ENCODE results near the gene PRELID3B.
"Not testable (repeated sequence)": the region's sequence is repeated elsewhere in the genome, so short reads cannot be mapped to it uniquely, and the experiment has no call there.

Gene PRELID3B

GRCh38 chr20:59047938-59048680, 5.5 kb upstream of the PRELID3B start:
- no peak for DNase-seq

DNA sequence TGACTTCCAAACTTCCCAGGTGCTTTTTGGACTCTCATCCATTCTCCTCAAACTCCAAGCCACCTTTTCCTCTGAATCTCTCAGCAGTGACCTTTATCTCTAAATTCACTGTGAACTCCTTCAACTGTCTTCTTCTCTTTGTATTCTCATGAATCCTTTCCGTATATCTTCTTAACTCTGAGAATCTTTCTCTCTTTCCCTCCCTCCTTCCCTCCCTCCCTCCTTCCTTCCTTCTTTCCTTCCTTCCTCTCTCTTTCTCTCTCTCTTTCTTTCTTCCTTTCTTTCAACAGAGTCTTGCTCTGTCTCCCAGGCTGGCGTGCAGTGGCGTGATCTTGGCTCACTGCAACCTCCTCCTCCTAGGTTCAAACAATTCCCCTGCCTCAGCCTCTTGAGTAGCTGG, 4.3 kb upstream of the PRELID3B start:
- DNase-seq = no peak

DNA sequence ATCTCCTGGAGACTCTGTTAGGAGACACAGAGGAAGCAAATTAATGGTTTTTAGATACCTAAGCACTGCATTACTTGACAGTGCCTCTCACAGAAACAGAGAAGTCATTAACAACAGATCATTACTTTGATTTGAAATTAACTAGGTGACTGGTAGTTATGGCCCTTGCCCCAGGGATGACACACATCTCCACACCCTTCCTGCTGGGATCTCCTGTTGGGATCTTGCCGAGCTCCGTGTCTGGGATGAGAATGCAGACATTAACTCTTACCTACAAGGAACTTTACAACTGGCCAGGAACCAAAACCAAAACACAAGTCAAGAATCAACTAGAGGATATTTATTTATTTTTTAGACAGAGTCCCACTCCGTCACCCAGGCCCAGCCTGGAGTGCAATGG, 2.2 kb upstream of the PRELID3B start:
- no peak for DNase-seq

GRCh38 chr20:59044295-59044694, 1.7 kb upstream of the PRELID3B start:
- no peak for DNase-seq

- no peak for DNase-seq
Measured at GRCh38 chr20:59043698-59044097, 1.1 kb upstream of the PRELID3B start.

DNA sequence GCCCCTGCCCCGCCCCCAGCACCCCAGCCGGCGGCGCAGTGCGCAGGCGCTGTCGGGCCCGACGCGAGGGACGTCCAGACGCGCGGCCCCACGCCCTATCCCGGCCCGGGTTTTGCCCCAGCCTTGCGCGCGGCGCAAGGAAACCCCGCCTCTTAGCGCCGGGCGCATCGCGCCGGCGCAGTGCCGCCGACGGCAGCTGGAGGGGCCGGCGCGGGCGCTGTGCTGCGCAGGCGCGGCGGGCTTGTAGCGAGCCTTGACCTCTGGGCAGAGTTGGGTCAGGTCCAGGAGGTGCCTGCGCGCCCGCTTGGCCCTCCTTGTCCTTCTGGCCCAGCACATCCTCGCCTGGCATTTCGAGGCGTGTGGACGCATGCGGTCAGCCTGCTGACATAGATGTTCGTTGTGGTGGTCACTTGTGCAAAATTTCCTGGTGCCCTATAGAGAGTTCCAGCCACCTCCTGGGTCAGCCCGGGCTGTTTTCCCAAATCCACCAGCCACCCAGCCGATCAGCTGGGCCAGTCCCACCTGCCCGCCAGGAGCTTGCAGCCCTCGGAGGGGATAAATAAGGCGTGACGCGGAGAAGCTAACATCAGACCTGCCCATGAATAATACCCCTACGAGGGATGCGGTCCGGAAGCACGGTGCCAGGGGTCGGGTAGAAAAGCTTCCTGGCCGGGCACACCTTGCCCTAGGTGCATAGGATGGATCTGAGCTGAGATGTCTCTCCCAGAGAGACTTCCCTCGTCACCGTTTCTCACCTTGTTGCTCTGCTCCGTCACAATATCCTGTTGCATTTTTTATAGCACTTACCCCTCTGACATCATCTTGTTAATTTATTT, 428 bp upstream of the PRELID3B start:
- DNase-seq = peak; percentile 40

- DNase-seq = not testable (repeated sequence)
Measured at GRCh38 chr20:59041487-59041886, 1.1 kb downstream of the PRELID3B start.

DNA sequence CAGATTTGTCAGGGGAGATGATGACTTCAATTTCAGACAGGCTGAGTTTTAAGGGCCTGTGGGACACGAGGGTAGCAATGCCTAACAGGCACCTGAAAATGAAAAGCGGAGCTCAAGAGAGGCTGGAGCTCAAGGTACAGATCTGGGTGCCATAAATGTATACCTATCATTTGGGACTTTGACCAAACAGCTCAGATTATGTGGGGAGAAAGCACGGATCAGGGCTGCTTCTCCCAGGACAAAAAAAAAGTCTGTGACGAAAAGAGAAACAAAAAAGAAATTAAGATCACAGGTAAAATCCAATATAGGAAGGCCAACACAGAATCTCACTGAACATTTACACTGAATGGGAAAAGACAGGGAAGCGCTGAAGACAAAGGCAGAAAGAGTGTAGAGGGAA, 1.9 kb downstream of the PRELID3B start:
- no peak for DNase-seq

- no peak for DNase-seq
Measured at GRCh38 chr20:59039233-59039632, 3.4 kb downstream of the PRELID3B start.

- no peak for DNase-seq
Measured at GRCh38 chr20:59037386-59037785, 5.2 kb downstream of the PRELID3B start.

- no peak for DNase-seq
Measured at GRCh38 chr20:59035381-59035780, 7.2 kb downstream of the PRELID3B start.

GRCh38 chr20:59033616-59034165, 8.9 kb downstream of the PRELID3B start:
- DNase-seq = no peak

DNA sequence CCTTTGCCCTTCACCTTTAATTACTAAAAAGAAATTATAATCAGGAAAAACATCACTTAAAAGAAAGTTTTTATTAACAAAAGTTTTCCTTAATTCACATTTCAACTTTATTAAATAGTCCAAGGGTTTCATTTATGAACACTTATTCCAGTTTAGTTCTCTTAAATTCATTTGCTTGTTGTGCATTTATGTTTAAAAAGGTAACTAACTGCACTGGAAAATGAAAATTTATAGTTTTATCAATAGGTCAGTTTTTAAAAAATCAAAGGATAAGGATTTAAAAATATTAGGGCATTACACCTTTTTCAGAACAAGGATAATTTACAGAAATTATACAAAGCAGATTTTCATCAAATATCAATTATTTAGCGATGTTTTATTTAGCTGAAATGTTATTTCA, 9.5 kb downstream of the PRELID3B start:
- no peak for DNase-seq

DNA sequence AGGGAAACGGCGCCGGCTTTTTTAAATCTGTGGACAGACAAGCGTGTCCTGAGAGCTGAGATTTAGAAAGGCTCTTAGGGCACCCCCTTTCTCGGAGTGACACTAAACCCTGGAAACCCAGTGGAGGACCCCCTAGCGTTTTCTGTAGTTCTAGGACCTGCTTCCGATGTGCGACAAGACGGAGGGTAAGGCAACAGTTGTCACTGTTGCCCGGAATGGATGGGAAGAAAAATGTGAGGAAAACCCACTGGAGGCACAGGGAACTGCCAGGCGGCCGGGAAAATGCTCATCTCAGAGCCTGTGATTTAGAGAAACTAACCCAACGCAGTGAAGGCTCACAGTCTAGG, 9.9 kb downstream of the PRELID3B start:
- no peak for DNase-seq

- DNase-seq = peak; percentile 75
Measured at GRCh38 chr20:59032023-59032712, 10.4 kb downstream of the PRELID3B start, which contains the start of gene ATP5F1E. Gene ATP5F1E (minus strand): TSS chr20:59032335. CDS start chr20:59032251, 84 bp downstream.

DNA sequence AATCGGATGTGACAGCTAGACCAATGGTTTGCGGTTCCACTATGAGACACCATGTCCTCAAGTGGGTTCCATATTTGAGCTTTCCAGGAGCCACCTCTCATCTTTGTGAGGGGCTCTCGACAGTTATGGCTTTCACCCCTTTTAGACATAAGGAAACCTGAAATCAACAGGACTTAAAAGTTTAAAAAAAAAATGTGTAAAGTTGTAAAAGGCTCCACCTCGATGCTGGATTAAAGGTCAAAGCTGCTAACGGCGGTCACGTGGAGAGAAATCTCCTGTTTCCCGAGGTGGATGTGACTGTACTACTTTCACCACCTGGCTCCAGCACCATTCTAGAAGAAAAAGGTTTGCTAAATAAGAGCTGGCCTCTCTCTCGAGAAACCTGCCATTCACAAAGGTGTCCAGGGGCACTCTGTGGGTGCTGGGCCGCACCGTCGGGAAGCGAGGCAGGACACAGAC, 11.0 kb downstream of the PRELID3B start:
- no peak for DNase-seq

- DNase-seq = no peak
Measured at GRCh38 chr20:59030911-59031563, 11.5 kb downstream of the PRELID3B start.

DNA sequence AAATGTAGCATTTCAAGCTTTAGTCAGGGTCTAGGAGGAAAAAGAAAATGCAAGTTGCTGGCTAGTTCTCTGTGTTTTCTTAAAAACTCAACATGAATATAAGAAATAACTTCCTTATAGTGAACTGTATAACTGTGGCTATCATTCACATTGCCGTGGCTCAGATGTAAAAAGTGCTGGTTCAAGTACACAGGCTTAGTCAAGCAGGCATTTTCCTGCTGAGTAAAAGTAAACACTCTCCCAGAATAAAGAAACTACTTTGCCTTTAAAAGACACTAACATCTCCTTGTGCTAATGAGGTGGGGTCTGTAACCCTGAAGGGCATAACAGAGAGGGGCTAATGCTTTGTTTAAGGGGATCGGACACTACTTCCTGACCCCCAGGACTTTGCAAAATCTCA, 13.8 kb downstream of the PRELID3B start:
- no peak for DNase-seq

GRCh38 chr20:59027741-59028320, 14.8 kb downstream of the PRELID3B start:
- DNase-seq = no peak

DNA sequence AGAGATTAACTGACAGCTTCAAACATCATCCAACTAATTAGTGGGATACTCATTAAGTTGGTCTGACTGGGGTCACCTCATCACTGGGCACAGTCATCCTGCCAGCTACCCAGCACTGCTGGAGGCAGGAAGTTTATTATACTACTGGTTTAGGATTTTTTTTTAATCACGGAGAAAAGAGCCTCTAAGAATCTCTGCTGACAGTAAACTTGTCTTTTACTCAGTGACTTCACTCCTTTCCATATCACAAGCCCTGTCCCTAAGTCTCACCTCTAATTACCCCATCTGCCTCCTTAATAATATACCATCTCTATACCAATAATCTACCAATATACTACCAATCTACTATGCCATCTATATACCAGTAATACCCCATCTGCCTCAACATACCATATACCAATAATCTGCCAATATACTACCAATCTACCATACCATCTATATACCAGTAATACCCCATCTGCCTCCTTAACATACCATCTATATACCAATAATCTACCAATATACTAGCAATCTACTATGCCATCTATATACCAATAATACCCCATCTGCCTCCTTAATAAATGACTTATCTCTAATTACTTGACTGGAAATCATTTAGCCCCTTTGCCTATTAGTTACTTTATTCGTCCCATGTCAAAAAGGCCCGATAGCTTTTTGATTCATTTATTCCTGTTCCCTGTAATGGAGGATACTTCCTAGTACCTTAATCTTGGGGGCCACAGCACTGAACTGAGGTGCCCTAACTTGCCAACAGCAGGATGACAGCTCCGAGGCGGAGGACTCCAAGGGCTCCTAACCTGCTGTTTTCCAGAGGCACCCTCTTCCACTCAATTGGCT, 15.5 kb downstream of the PRELID3B start:
- DNase-seq = no peak

GRCh38 chr20:59025511-59025910, 17.1 kb downstream of the PRELID3B start:
- DNase-seq = no peak

All from cortex of kidney (tissue), 1 donor.